GM12864 (cell line): Measurements from ENCODE around the gene PRRC2B.

ENCODE experiments used
- DNase-seq: peaks from one replicate; pipeline ENCODE4 v3.0.0-alpha.2; 2011; ENCODE audit warnings: low read depth
- H3K4me3 ChIP-seq: 2 replicates; pipeline ENCODE4 v1.5.1; 2011; ENCODE audit warnings: mild to moderate bottlenecking, low read depth, low read length, control low read depth
- CTCF ChIP-seq: IDR thresholded peaks from 2 replicates; pipeline ENCODE4 v1.5.1; 2011; ENCODE audit warnings: low read depth, mild to moderate bottlenecking, moderate library complexity, low read length, control low read depth, inconsistent platforms; ENCODE audit errors: missing control alignments

The PRRC2B gene

GRCh38 chr9:131410044-131410491, 16.2 kb downstream of the PRRC2B start:
- DNase-seq, result no peak
- H3K4me3 ChIP-seq, result no peak overlapping the region
- no peak for TF ChIP-seq CTCF

GRCh38 chr9:131411719-131412681, 18.1 kb downstream of the PRRC2B start:
- DNase-seq, result no peak
- no peak overlapping the region for H3K4me3 ChIP-seq
- TF ChIP-seq CTCF, result no peak

- TF ChIP-seq CTCF, result no peak
- no peak for DNase-seq
- H3K4me3 ChIP-seq, result no peak overlapping the region
These were observed 22.6 kb downstream of the PRRC2B start for GRCh38 chr9:131416509-131416908.

- TF ChIP-seq CTCF, result no peak
- DNase-seq, result no peak
- peak overlapping the region; percentile 18 for H3K4me3 ChIP-seq
These were observed 23.6 kb downstream of the PRRC2B start for GRCh38 chr9:131417264-131418142.

GRCh38 chr9:131418143-131419025, 24.5 kb downstream of the PRRC2B start:
- DNase-seq, result no peak
- peak overlapping the region; percentile 18 for H3K4me3 ChIP-seq
- no peak for TF ChIP-seq CTCF

- no peak for TF ChIP-seq CTCF
- DNase-seq, result no peak
- H3K4me3 ChIP-seq, result no peak overlapping the region
These were observed 25.2 kb downstream of the PRRC2B start for GRCh38 chr9:131419026-131419614.
